NCI-H2196 (cell line): ENCODE measurements around the gene LYPLAL1.
"Not testable (repeated sequence)": the region's sequence is repeated elsewhere in the genome, so short reads cannot be mapped to it uniquely, and the experiment has no call there.

Experiments
- DNase-seq: peaks from one replicate; lab custom pipeline; 2025; ENCODE audit not compliant: unreplicated experiment; lab: John Stamatoyannopoulos, UW

LYPLAL1 gene

GRCh38 chr1:219161371-219161770 is 12.3 kb upstream of the LYPLAL1 start:
- DNase-seq: no peak

GRCh38 chr1:219163401-219163954 is 10.2 kb upstream of the LYPLAL1 start:
- no peak for DNase-seq

GRCh38 chr1:219171192-219171935 is 2.3 kb upstream of the LYPLAL1 start:
- DNase-seq: peak; percentile 7

GRCh38 chr1:219172821-219173220 is 857 bp upstream of the LYPLAL1 start:
- no peak for DNase-seq

- no peak for DNase-seq
These were observed 282 bp upstream of the LYPLAL1 start for GRCh38 chr1:219173434-219173757.

- DNase-seq: no peak
These were observed 958 bp downstream of the LYPLAL1 start for GRCh38 chr1:219174460-219175211.

GRCh38 chr1:219175212-219175564 is 1.5 kb downstream of the LYPLAL1 start:
- no peak for DNase-seq

- DNase-seq: no peak
These were observed 2.5 kb downstream of the LYPLAL1 start for GRCh38 chr1:219176168-219176567.

GRCh38 chr1:219177363-219177762 is 3.7 kb downstream of the LYPLAL1 start:
- peak; percentile 20 for DNase-seq

GRCh38 chr1:219177940-219178339 is 4.3 kb downstream of the LYPLAL1 start:
- DNase-seq: no peak

GRCh38 chr1:219179293-219179692 is 5.6 kb downstream of the LYPLAL1 start:
- DNase-seq: no peak

GRCh38 chr1:219184337-219184736 is 10.7 kb downstream of the LYPLAL1 start:
- DNase-seq: no peak

- no peak for DNase-seq
These were observed 11.9 kb downstream of the LYPLAL1 start for GRCh38 chr1:219185486-219186117.

GRCh38 chr1:219188331-219188803 is 14.7 kb downstream of the LYPLAL1 start:
- DNase-seq: no peak

GRCh38 chr1:219189021-219189824 is 15.5 kb downstream of the LYPLAL1 start:
- DNase-seq: no peak

GRCh38 chr1:219189952-219190351 is 16.3 kb downstream of the LYPLAL1 start:
- DNase-seq: no peak

GRCh38 chr1:219190605-219191004 is 16.9 kb downstream of the LYPLAL1 start:
- DNase-seq: no peak

- not testable (repeated sequence) for DNase-seq
These were observed 22.2 kb downstream of the LYPLAL1 start for GRCh38 chr1:219195833-219196232.

GRCh38 chr1:219201656-219202055 is 28.0 kb downstream of the LYPLAL1 start:
- no peak for DNase-seq

GRCh38 chr1:219202567-219202966 is 28.9 kb downstream of the LYPLAL1 start:
- DNase-seq: no peak

GRCh38 chr1:219206350-219206749 is 32.7 kb downstream of the LYPLAL1 start:
- no peak for DNase-seq
